HepG2 (cell line): ENCODE data around the gene TM2D3. TPM values are rescaled to one million over a fixed set of nuclear protein-coding genes. Genes with fewer than 3 reads are reported as not detected.

ENCODE experiments used
- ATAC-seq: fragments of 200-7000 bp; cut with Tn5 transposase; 3 replicates; pipeline ENCODE4 v1.9.1; 2020; ENCODE audit warnings: mild to moderate bottlenecking, moderate library complexity
- BruUV-seq: library from RNA; stranded (reverse); fragments of 400-500 nt; replicated peaks from 2 replicates; lab custom pipeline; 2021; lab: Mats Ljungman, UMichigan
- CTCF ChIA-PET: fragments of 300-600 bp; formaldehyde crosslinking; extraction: SDS; loops from one replicate; lab custom pipeline; 2021; ENCODE audit warnings: low total read pairs, inconsistent platforms, low intra/inter-chr PET ratio; lab: Yijun Ruan, JAX
- POLR2A ChIA-PET: fragments of 350-600 bp; sonication (Branson Sonifier 250); formaldehyde crosslinking; loops from one replicate; lab custom pipeline; 2020; ENCODE audit warnings: antibody characterized with exemption, inconsistent platforms; lab: Yijun Ruan, JAX
- DNase-seq: peaks from one replicate; pipeline ENCODE4 v3.0.0-alpha.2; 2015; ENCODE audit warnings: low spot score
- FAIRE-seq: peaks from 3 replicates; lab custom pipeline; 2011; peaks lifted over from hg19 to GRCh38; lab: Jason Lieb, UNC
- H2AFZ ChIP-seq: one replicate; pipeline ENCODE4 v1.6.1; 2011; ENCODE audit warnings: low read length, inconsistent platforms
- H3K27ac ChIP-seq: fragments of 300-600 bp; 3 replicates; pipeline ENCODE4 v1.8.0; 2011; ENCODE audit warnings: mixed run types, mild to moderate bottlenecking, mixed read lengths, low read length, inconsistent platforms; ENCODE audit not compliant: insufficient read depth; ENCODE audit errors: extremely low read length
- H3K27me3 ChIP-seq, 2 experiments: fragments of 200-600 bp in 1 of 2; 2 replicates in 1 of 2; 3 replicates in 1 of 2; pipeline versions ENCODE4 v1.6.0 to v1.8.0; 2011; ENCODE audit warnings: low read length in 2 of 2, mild to moderate bottlenecking in 2 of 2, moderate library complexity in 2 of 2, inconsistent platforms in 1 of 2; ENCODE audit not compliant: insufficient read depth in 2 of 2, control insufficient read depth in 1 of 2
- H3K36me3 ChIP-seq, 2 experiments: fragments of 200-600 bp in 1 of 2; replicated peaks in 1 of 2; 2 replicates in 1 of 2; 3 replicates in 1 of 2; pipeline versions ENCODE4 v1.5.1 to v1.8.0; 2011; ENCODE audit warnings: low read length in 2 of 2, inconsistent platforms in 1 of 2; ENCODE audit not compliant: insufficient read depth in 2 of 2, control insufficient read depth in 1 of 2
- H3K4me1 ChIP-seq: 2 replicates; pipeline ENCODE4 v1.5.1; 2012; ENCODE audit warnings: low read length, inconsistent platforms; ENCODE audit not compliant: insufficient read depth
- H3K4me2 ChIP-seq: 2 replicates; pipeline ENCODE4 v1.6.0; 2011; ENCODE audit warnings: low read depth, low read length, inconsistent platforms
- H3K4me3 ChIP-seq, 3 experiments: fragments of 200-600 bp in 1 of 3; sonication (generic), shearing (Covaris generic) in 1 of 3; replicated peaks in 1 of 3; 2 replicates each; pipeline ENCODE4 v1.5.1; 2011 to 2016; ENCODE audit warnings: low read length in 3 of 3, inconsistent platforms in 2 of 3, low read depth in 2 of 3, mild to moderate bottlenecking in 2 of 3, control low read depth in 1 of 3, mixed read lengths in 1 of 3; ENCODE audit not compliant: insufficient read depth in 1 of 3
- H3K79me2 ChIP-seq: one replicate; pipeline ENCODE4 v1.6.1; 2011; ENCODE audit warnings: low read length, inconsistent platforms; ENCODE audit not compliant: insufficient read depth
- H3K9ac ChIP-seq: 2 replicates; pipeline ENCODE4 v1.6.0; 2011; ENCODE audit warnings: mild to moderate bottlenecking, low read depth, low read length, inconsistent platforms; ENCODE audit not compliant: insufficient read depth
- H3K9me3 ChIP-seq: 2 replicates; pipeline ENCODE4 v1.5.1; 2012; ENCODE audit warnings: mild to moderate bottlenecking, low read length
- H4K20me1 ChIP-seq: 2 replicates; pipeline ENCODE4 v1.6.0; 2011; ENCODE audit warnings: inconsistent platforms, mild to moderate bottlenecking, low read length, moderate library complexity; ENCODE audit not compliant: insufficient read depth
- ATF4 ChIP-seq, 2 experiments: fragments of 450-650 bp in 1 of 2; sonication (generic) in 1 of 2; formaldehyde crosslinking; IDR thresholded peaks; 2 replicates each; pipeline versions ENCODE4 v1.5.0 to v1.8.0; 2020 to 2022; ENCODE audit warnings: mild to moderate bottlenecking in 1 of 2, missing genetic modification reagents in 1 of 2
- BCLAF1 ChIP-seq: fragments of 450-650 bp; IDR thresholded peaks from 2 replicates; pipeline ENCODE4 v1.6.1; 2017; ENCODE audit warnings: mild to moderate bottlenecking
- CBX1 ChIP-seq: IDR thresholded peaks from one replicate; pipeline ENCODE4 v1.6.1; 2016; ENCODE audit warnings: antibody characterized with exemption, low read depth
- CEBPB ChIP-seq: IDR thresholded peaks from 2 replicates; pipeline ENCODE4 v1.6.1; 2011; ENCODE audit warnings: low read depth, low read length, improper control_type of control experiment, borderline replicate concordance
- CEBPG ChIP-seq: IDR thresholded peaks from 2 replicates; pipeline ENCODE4 v1.6.1; 2016
- HES4 ChIP-seq: sonication (generic); formaldehyde crosslinking; IDR thresholded peaks from 2 replicates; pipeline ENCODE4 v1.9.0; 2021; ENCODE audit warnings: mild to moderate bottlenecking, missing genetic modification reagents, borderline replicate concordance
- MATR3 ChIP-seq: sonication (generic); formaldehyde crosslinking; IDR thresholded peaks from 2 replicates; pipeline ENCODE4 v1.4.0; 2020; ENCODE audit warnings: missing genetic modification reagents
- MTERF4 ChIP-seq: sonication (generic); formaldehyde crosslinking; IDR thresholded peaks from 2 replicates; pipeline ENCODE4 v1.8.0; 2023; ENCODE audit warnings: mild to moderate bottlenecking, missing genetic modification reagents
- MXD3 ChIP-seq: IDR thresholded peaks from 2 replicates; pipeline ENCODE4 v1.6.1; 2016; ENCODE audit warnings: mild to moderate bottlenecking, missing biosample characterization, missing genetic modification reagents
- NR2C2 ChIP-seq: sonication (generic); formaldehyde crosslinking; IDR thresholded peaks from 2 replicates; pipeline ENCODE4 v1.4.0; 2020; ENCODE audit warnings: missing genetic modification reagents, mild to moderate bottlenecking, moderate library complexity, borderline replicate concordance
- RNF2 ChIP-seq: fragments of 450-650 bp; conservative IDR thresholded peaks from 2 replicates; pipeline ENCODE4 v1.6.1; 2016; ENCODE audit warnings: low read depth
- RNF219 ChIP-seq: sonication (generic); formaldehyde crosslinking; IDR thresholded peaks from 2 replicates; pipeline ENCODE4 v1.5.0; 2020; ENCODE audit warnings: mild to moderate bottlenecking, missing genetic modification reagents
- SSRP1 ChIP-seq: IDR thresholded peaks from 2 replicates; pipeline ENCODE4 v1.6.1; 2016; ENCODE audit warnings: control low read depth
- TARDBP ChIP-seq: sonication (generic); formaldehyde crosslinking; IDR thresholded peaks from 2 replicates; pipeline ENCODE4 v1.8.0; 2022; ENCODE audit warnings: mild to moderate bottlenecking, missing genetic modification reagents
- ZKSCAN8 ChIP-seq: IDR thresholded peaks from 2 replicates; pipeline ENCODE4 v1.6.1; 2016; ENCODE audit warnings: borderline replicate concordance, missing genetic modification reagents, missing compliant biosample characterization
- ZNF740 ChIP-seq: sonication (generic); formaldehyde crosslinking; IDR thresholded peaks from 2 replicates; pipeline ENCODE4 v1.4.0; 2020; ENCODE audit warnings: missing genetic modification reagents
- ZNF850 ChIP-seq: sonication (generic); formaldehyde crosslinking; conservative IDR thresholded peaks from 2 replicates; pipeline ENCODE4 v1.9.0; 2021; ENCODE audit warnings: mild to moderate bottlenecking, missing genetic modification reagents
- WGBS: methylation state at CpG from one replicate; pipeline ENCODE4 v1.1.6; 2017; ENCODE audit warnings: low lambda C conversion rate; 5-methylcytosine and 5-hydroxymethylcytosine counted together
- in situ Hi-C: cut with HindIII; loops from 2 replicates; pipeline ENCODE4 v1.10.0; 2017; ENCODE audit warnings: low pct_unique_long_range_greater_than_20kb; ENCODE audit not compliant: extremely low pct_ligation_motif_present
- intact Hi-C: fragments of 100-400 bp; cut with micrococcal nuclease; formaldehyde crosslinking; loops from one replicate; pipeline ENCODE4 v1.10.0; 2022; ENCODE audit not compliant: unreplicated experiment
- polyA plus RNA-seq, 8 experiments: library from polyadenylated mRNA; depleted of rRNA in 3 of 8; stranded (reverse) in 7 of 8; unstranded in 1 of 8; fragments of >200 nt; fragmentation: Illumina TruSeq in 4 of 8; extraction: Trizol in 4 of 8; gene quantifications; 2 replicates each; pipeline versions ENCODE4 v1.2.1 to v1.2.3, GENCODE V29; 2011 to 2016; ENCODE audit warnings: low read depth in 4 of 8, missing spikeins in 1 of 8, mixed read lengths in 1 of 8; ENCODE audit not compliant: insufficient read depth in 1 of 8
- total RNA-seq, 5 experiments: library from RNA; depleted of rRNA; stranded (reverse); fragments of >200 nt; fragmentation: Illumina TruSeq; extraction: Trizol; gene quantifications; 2 replicates each; pipeline ENCODE4 v1.2.3, GENCODE V29; 2016; ENCODE audit warnings: low read depth in 1 of 5

TM2D3 gene
- total and polyA plus RNA-seq, 2 of the 13 experiments (the other 11 are each of a cell fraction or from before 2014, with no cell fraction given), result 31.1 to 72.7 TPM

- no peak for TF ChIP-seq ZKSCAN8 (CRISPR knock-in tag)
- no peak for TF ChIP-seq TARDBP (CRISPR knock-in tag)
- TF ChIP-seq HES4 (CRISPR knock-in tag), result no peak
- no peak for TF ChIP-seq BCLAF1
- TF ChIP-seq RNF219 (CRISPR knock-in tag), result no peak
Observed at GRCh38 chr15:101672298-101672697, 20.1 kb upstream of the TM2D3 start (continued).

- intact Hi-C loops, result no loop called here
- Histone ChIP-seq H3K4me3 (no peak overlapping the region), H3K36me3 (peaks cover 6 to 38% of the 10 kb centered on the region in 2 experiments; a peak in 4 of 5 replicates), H3K79me2 (no peaks in the 10 kb centered on the region), H3K9me3 (no peaks in the 10 kb centered on the region), H3K27ac (no peak overlapping the region), H3K4me2 (no peak overlapping the region), H3K9ac (no peak overlapping the region), H3K4me1 (peaks cover 7% of the 10 kb centered on the region), H2AFZ (no peak overlapping the region), H4K20me1 (no peaks in the 10 kb centered on the region), H3K27me3 (no peaks in the 10 kb centered on the region)
- ChIA-PET POLR2A (no interaction called here), CTCF (no interaction called here)
- BruUV-seq, result no TSS peak
- ATAC-seq (no peak), FAIRE-seq (no peak), DNase-seq (no peak)
- WGBS, result 94% methylated on average over 3 of the region's 3 CpGs
- in situ Hi-C loops, result no loop called here
- no peak for TF ChIP-seq RNF2
- no peak for TF ChIP-seq ZNF850 (CRISPR knock-in tag)
- TF ChIP-seq CEBPG (CRISPR knock-in tag), result 0 out of 2 replicates have a peak, but pooled peaks have one; percentile 18
- peak; percentile 57; the same call in 1 of the 2 replicates for TF ChIP-seq CEBPB
- no peak for TF ChIP-seq ZNF740 (CRISPR knock-in tag)
- no peak for TF ChIP-seq CBX1
- TF ChIP-seq MATR3 (CRISPR knock-in tag), result no peak
- no peak for TF ChIP-seq MTERF4 (CRISPR knock-in tag)
- TF ChIP-seq SSRP1 (CRISPR knock-in tag), result no peak
- peak in 1 of 2 experiments; percentile 80; a peak in 2 of 4 replicates for TF ChIP-seq ATF4 (CRISPR knock-in tag; IDR thresholded peaks at IDR 0.05)
- no peak for TF ChIP-seq NR2C2
- no peak for TF ChIP-seq MXD3
Observed at GRCh38 chr15:101669744-101670143, 17.6 kb upstream of the TM2D3 start.
